A673 (cell line): ENCODE results near the gene EIF5A.

Experiments used
- EZH2 ChIP-seq: fragments of 200-600 bp; sonication (generic); IDR thresholded peaks from 2 replicates; pipeline ENCODE4 v1.6.1; 2017; ENCODE audit warnings: borderline replicate concordance, low read depth, mild to moderate bottlenecking, mixed read lengths, antibody characterized with exemption, low read length; ENCODE audit not compliant: poor library complexity, severe bottlenecking
- TF ChIP-seq, protein P1 (sequence below): fragments of 300-800, 200-600 bp; sonication (generic); conservative IDR thresholded peaks from 2 replicates; pipeline ENCODE4 v1.5.1; 2017; ENCODE audit warnings: low read depth, mild to moderate bottlenecking, antibody characterized with exemption, low read length, moderate library complexity, mixed read lengths

- TF ChIP-seq, protein P1, sequence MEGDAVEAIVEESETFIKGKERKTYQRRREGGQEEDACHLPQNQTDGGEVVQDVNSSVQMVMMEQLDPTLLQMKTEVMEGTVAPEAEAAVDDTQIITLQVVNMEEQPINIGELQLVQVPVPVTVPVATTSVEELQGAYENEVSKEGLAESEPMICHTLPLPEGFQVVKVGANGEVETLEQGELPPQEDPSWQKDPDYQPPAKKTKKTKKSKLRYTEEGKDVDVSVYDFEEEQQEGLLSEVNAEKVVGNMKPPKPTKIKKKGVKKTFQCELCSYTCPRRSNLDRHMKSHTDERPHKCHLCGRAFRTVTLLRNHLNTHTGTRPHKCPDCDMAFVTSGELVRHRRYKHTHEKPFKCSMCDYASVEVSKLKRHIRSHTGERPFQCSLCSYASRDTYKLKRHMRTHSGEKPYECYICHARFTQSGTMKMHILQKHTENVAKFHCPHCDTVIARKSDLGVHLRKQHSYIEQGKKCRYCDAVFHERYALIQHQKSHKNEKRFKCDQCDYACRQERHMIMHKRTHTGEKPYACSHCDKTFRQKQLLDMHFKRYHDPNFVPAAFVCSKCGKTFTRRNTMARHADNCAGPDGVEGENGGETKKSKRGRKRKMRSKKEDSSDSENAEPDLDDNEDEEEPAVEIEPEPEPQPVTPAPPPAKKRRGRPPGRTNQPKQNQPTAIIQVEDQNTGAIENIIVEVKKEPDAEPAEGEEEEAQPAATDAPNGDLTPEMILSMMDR, result no peak
- no peak for TF ChIP-seq EZH2
These were observed 527 bp downstream of the EIF5A start for GRCh38 chr17:7307686-7308624.
